Thymus (tissue), 14 donors: ENCODE measurements around the gene RETSAT. TPM values are rescaled to one million over a fixed set of nuclear protein-coding genes. Genes with fewer than 3 reads are reported as not detected.
A peak's percentile ranks its signal among the peaks of the same experiment; 100 is the strongest.

Experiments
- DNase-seq, 9 donors: peaks; one replicate each; pipeline ENCODE4 v3.0.0-alpha.2; 2013; ENCODE audit warnings: low spot score in 9 of 9, low read depth in 6 of 9, missing footprints in 1 of 9
- H3K27ac ChIP-seq, 2 donors: one replicate each; pipeline ENCODE4 v1.5.1; 2013; ENCODE audit warnings: control low read depth in 1 of 2, low read depth in 1 of 2, low read length in 1 of 2, mild to moderate bottlenecking in 1 of 2, moderate library complexity in 1 of 2
- H3K27me3 ChIP-seq, 2 donors: one replicate each; pipeline ENCODE4 v1.5.1; 2013; ENCODE audit warnings: low read length in 1 of 2; ENCODE audit not compliant: control insufficient read depth in 2 of 2, insufficient read depth in 1 of 2
- H3K36me3 ChIP-seq, 2 donors: one replicate each; pipeline ENCODE4 v1.5.1; 2013; ENCODE audit warnings: low read length in 1 of 2, mild to moderate bottlenecking in 1 of 2, moderate library complexity in 1 of 2; ENCODE audit not compliant: control insufficient read depth in 2 of 2, insufficient read depth in 2 of 2
- H3K4me1 ChIP-seq, 2 donors: one replicate each; pipeline ENCODE4 v1.5.1; 2013; ENCODE audit warnings: low read length in 2 of 2; ENCODE audit not compliant: control insufficient read depth in 2 of 2, insufficient read depth in 2 of 2
- H3K4me3 ChIP-seq, 2 donors: one replicate each; pipeline ENCODE4 v1.5.1; 2013; ENCODE audit warnings: low read length in 2 of 2, control low read depth in 1 of 2, mild to moderate bottlenecking in 1 of 2
- H3K9me3 ChIP-seq, 2 donors: one replicate each; pipeline ENCODE4 v1.5.1; 2013; ENCODE audit warnings: low read length in 1 of 2, mild to moderate bottlenecking in 1 of 2; ENCODE audit not compliant: control insufficient read depth in 2 of 2, insufficient read depth in 1 of 2
- WGBS: extraction: QIAGEN DNeasy Blood & Tissue Kit; methylation state at CpG from one replicate; pipeline ENCODE4 v1.1.7; 2013; 5-methylcytosine and 5-hydroxymethylcytosine counted together
- long read RNA-seq, 10 donors: transcript quantifications; one replicate each; lab custom pipeline, GENCODE V29; 2026
- polyA plus RNA-seq: library from polyadenylated mRNA; stranded (reverse); fragments of 200-250 nt; gene quantifications from one replicate; pipeline ENCODE4 v1.2.3, GENCODE V29; 2013
- total RNA-seq: library from RNA; stranded (reverse); fragments of 120-200 nt; gene quantifications from one replicate; pipeline ENCODE4 v1.2.4, GENCODE V29; 2013
- donor health status: healthy.

Gene RETSAT
- total RNA-seq (9.9 TPM), polyA plus RNA-seq (12.8 TPM)
- long read RNA-seq, donor 1, partial matches to known transcripts, result 0 of 1 reads
- long read RNA-seq, donor 1, other reads (novel, unspliced or antisense), result 0 of 1 reads
- long read RNA-seq, donor 2, transcript RETSAT-201 (11 exons, 3,100 nt), result major isoform, 6 of 6 reads
- long read RNA-seq, donor 2, partial matches to known transcripts, result 0 of 6 reads
- long read RNA-seq, donor 2, other reads (novel, unspliced or antisense), result 0 of 6 reads
- long read RNA-seq, donor 3, partial matches to known transcripts, result 0 of 3 reads
- long read RNA-seq, donor 3, other reads (novel, unspliced or antisense), result 0 of 3 reads
- long read RNA-seq, donor 4, result 0 reads
- long read RNA-seq, donor 5, partial matches to known transcripts, result 0 of 2 reads
- long read RNA-seq, donor 5, other reads (novel, unspliced or antisense), result 0 of 2 reads
- long read RNA-seq, donor 6, result 0 reads
- long read RNA-seq, donor 7, result 0 reads
- long read RNA-seq, donor 8, partial matches to known transcripts, result 0 of 2 reads
- long read RNA-seq, donor 8, other reads (novel, unspliced or antisense), result 0 of 2 reads
- long read RNA-seq, donor 9, partial matches to known transcripts, result 0 of 3 reads
- long read RNA-seq, donor 9, other reads (novel, unspliced or antisense), result 0 of 3 reads
- long read RNA-seq, donor 10, result 0 reads

GRCh38 chr2:85354286-85355072, at the start of gene RETSAT, which contains the start of gene ELMOD3:
Gene RETSAT (minus strand): TSS chr2:85354528. CDS start chr2:85354507, 21 bp downstream.
Gene ELMOD3 (plus strand): TSS chr2:85354769. CDS start chr2:85357199, 2,430 bp downstream.
- H3K4me1 ChIP-seq, result peaks cover 8 to 21% of the 10 kb centered on the region in 2 donors

DNA sequence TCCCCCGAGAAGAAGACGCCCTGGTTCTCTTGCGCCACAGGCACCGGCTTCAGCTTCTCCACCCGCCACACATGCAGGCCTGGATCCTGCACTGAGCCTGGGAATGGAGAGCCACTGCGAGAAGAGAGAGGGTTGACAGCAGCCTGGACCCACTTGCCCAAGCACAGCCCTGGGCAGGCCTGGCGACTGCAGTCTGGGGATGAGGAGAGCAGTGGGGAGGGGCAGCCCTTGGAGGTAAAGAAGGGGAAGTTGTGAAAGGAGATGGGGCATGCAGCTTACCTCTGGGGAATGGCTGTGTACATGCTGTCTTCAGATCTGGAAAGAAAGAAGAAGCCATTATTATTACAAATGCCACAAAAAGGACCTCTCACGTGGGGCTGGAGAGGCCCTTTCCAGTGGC, 47.5 kb upstream of the RETSAT start:
- 90% methylated on average over 8 of the region's 8 CpGs for WGBS
- Histone ChIP-seq H3K27ac (no peak overlapping the region), H3K27me3 (no peaks in the 10 kb centered on the region), H3K9me3 (peaks cover 0 to 5% of the 10 kb centered on the region in 2 donors), H3K4me3 (no peak overlapping the region), H3K4me1 (peaks cover 11 to 24% of the 10 kb centered on the region in 2 donors), H3K36me3 (no peaks in the 10 kb centered on the region)
- no peak for DNase-seq

More at GRCh38 chr2:85354286-85355072, at the start of gene RETSAT, which contains the start of gene ELMOD3:
- Histone ChIP-seq H3K4me3 (peak within 1 kb of the TSS; percentile 67 to 71), H3K9me3 (no peaks in the 10 kb centered on the region), H3K27ac (peak within 1 kb of the TSS; percentile 81 to 89), H3K27me3 (no peaks in the 10 kb centered on the region), H3K36me3 (peaks cover 27 to 29% of the 10 kb centered on the region in 2 donors)
- under 1% methylated on average over 42 of the region's 42 CpGs for WGBS
- peak; percentile 97 to 100 (median 99) for DNase-seq

DNA sequence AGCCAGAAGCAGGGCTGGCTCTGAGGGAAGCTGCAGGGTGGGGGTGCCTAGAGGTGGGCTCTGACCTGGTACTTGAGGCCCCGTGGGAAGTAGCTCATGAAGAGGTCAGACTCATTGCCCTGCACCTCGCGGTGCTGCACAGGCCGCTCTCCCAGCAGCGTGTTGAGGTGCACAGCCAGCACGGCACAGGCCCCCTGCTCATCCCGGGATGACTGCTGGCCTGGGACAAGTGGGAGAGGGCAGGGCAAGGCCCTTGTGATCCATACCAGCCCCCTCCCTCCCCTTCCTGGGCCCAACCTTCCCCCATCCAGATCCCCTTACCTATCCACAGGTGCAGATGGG, 47.1 kb upstream of the RETSAT start:
- no peak for DNase-seq
- peaks cover 0 to 5% of the 10 kb centered on the region in 2 donors for H3K9me3 ChIP-seq
- H3K4me1 ChIP-seq, result peaks cover 11 to 20% of the 10 kb centered on the region in 2 donors
- H3K27ac ChIP-seq, result no peak overlapping the region
- WGBS, result 97% methylated on average over 7 of the region's 7 CpGs
- H3K4me3 ChIP-seq, result no peak overlapping the region
- no peaks in the 10 kb centered on the region for H3K27me3 ChIP-seq
- H3K36me3 ChIP-seq, result no peaks in the 10 kb centered on the region

- peaks cover 6 to 13% of the 10 kb centered on the region in 2 donors for H3K4me1 ChIP-seq
- peaks cover 0 to 5% of the 10 kb centered on the region in 2 donors for H3K9me3 ChIP-seq
- no peak overlapping the region for H3K4me3 ChIP-seq
- H3K36me3 ChIP-seq, result no peaks in the 10 kb centered on the region
- no peak for DNase-seq
- no peak overlapping the region for H3K27ac ChIP-seq
- 95% methylated on average over 14 of the region's 14 CpGs for WGBS
- H3K27me3 ChIP-seq, result no peaks in the 10 kb centered on the region
Measured at GRCh38 chr2:85400541-85401463, 46.5 kb upstream of the RETSAT start.

DNA sequence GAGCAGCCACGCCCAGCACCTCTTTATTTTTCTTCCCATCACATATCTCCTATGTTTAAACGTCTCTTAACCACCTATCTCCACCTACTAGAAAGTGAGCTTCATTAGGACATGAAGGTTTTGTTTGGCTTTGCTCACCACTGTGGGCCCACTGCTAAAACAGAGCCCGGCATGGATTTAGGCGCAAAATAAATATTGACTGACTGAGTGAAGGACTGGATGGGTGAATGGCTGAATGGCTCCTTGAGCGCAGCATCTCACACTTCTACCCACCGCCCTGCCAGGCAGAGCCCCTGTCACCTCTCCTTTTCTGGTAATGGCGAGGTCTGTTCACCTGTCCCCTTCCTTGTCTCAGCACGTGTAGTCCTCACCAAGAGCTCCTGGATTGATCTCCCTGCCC, 45.7 kb upstream of the RETSAT start:
- Histone ChIP-seq H3K27ac (no peak overlapping the region), H3K9me3 (peaks cover 0 to 5% of the 10 kb centered on the region in 2 donors), H3K27me3 (no peaks in the 10 kb centered on the region), H3K36me3 (no peaks in the 10 kb centered on the region), H3K4me3 (no peak overlapping the region), H3K4me1 (peaks cover 0 to 6% of the 10 kb centered on the region in 2 donors)
- WGBS, result over 99% methylated on average over 8 of the region's 8 CpGs
- no peak for DNase-seq

DNA sequence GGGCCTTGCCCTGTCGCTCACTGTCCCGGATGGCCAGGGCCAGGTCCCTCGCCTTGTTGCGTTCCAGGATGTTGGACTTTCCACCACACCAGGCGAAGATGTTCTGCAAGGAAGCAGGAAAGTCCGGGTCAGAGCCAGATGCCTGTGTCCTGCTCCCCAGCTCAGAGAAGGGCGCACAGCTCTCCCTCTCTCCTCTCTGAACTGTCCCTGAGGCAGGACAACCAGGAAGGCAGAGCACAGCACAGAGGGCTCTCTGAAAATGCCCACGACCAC, 44.8 kb upstream of the RETSAT start:
- Histone ChIP-seq H3K9me3 (peaks cover 0 to 5% of the 10 kb centered on the region in 2 donors), H3K4me1 (peaks cover 0 to 7% of the 10 kb centered on the region in 2 donors), H3K27ac (no peak overlapping the region), H3K4me3 (no peak overlapping the region), H3K36me3 (peaks cover 0 to 3% of the 10 kb centered on the region in 2 donors), H3K27me3 (no peaks in the 10 kb centered on the region)
- WGBS, result 96% methylated on average over 8 of the region's 8 CpGs
- DNase-seq, result no peak

DNA sequence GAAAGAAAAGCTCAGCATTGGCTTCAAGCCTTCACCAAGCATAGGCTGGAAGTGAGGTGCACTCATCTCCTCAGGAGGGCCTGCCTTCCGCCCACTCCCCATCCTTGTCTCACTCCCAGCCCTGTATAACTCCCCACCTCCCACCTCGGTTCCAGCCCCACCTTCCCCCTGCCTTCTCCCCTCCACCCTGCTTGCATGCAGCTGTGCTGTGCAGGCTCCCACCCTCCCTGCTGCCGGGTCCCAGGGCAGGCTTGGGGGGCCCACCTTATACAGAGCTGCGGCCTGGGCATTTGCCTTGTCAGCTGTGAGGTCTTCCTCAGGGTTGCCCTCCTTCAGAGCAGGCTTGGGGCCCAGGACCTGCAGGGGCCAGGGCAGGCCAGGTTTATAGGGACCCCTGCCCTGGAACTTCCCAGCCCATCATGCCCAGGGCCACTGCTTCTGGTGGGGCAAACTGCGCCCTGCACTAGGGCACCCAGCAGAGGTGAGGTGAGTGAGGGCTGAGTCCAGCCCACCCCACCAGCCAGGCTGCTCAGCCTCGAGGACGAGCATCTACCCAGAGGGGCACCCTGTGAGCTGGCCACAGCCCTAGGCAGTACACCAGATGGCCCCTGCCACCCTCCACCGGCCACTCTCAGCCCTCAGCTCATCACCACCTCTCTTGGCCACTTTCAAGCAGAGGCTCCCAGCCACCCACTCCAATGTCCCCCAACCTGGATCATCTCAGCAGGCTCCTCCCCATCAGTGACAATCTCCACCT, 44.3 kb upstream of the RETSAT start:
- 97% methylated on average over 8 of the region's 8 CpGs for WGBS
- no peak for DNase-seq
- no peak overlapping the region for H3K4me3 ChIP-seq
- H3K27me3 ChIP-seq, result no peaks in the 10 kb centered on the region
- H3K9me3 ChIP-seq, result peaks cover 0 to 3% of the 10 kb centered on the region in 2 donors
- H3K27ac ChIP-seq, result no peak overlapping the region
- H3K36me3 ChIP-seq, result peaks cover 0 to 3% of the 10 kb centered on the region in 2 donors
- H3K4me1 ChIP-seq, result peaks cover 0 to 7% of the 10 kb centered on the region in 2 donors

DNA sequence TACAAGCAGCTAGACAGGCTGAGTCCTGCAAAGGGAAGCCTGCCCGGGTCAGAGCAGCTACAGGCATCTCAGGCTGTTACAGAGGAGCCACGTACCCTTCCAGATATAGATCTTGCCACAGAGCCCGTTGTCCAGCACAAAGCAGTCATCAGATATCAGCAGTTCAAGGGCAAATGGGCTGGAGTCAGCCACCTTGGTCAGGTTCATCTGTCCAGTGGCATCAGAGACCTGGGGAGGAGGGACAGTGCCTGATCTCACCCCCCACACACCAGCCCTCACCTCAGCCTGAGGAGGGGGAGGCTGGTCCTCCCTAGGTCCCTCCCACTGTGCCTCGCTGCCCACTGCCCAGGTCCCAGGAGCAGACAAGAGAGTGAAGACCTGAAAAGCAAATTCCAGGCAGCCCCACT, 43.6 kb upstream of the RETSAT start:
- H3K36me3 ChIP-seq, result peaks cover 0 to 3% of the 10 kb centered on the region in 2 donors
- no peaks in the 10 kb centered on the region for H3K9me3 ChIP-seq
- H3K4me3 ChIP-seq, result no peak overlapping the region
- H3K27ac ChIP-seq, result no peak overlapping the region
- H3K4me1 ChIP-seq, result peaks cover 0 to 7% of the 10 kb centered on the region in 2 donors
- 94% methylated on average over 4 of the region's 4 CpGs for whole genome bisulfite sequencing
- no peak for DNase-seq
- no peaks in the 10 kb centered on the region for H3K27me3 ChIP-seq
